Naive thymus-derived CD8-positive, alpha-beta T cell (primary cell): ENCODE data around the gene CDH16. TPM values are rescaled to one million over a fixed set of nuclear protein-coding genes. Genes with fewer than 3 reads are reported as not detected.
A peak's percentile ranks its signal among the peaks of the same experiment; 100 is the strongest.

Experiments used
- ATAC-seq, 2 donors: fragments of 150-1000 bp; cut with Tn5 transposase in 1 of 2; sonication (Bioruptor Pico), chemical (Tn5 transposase) in 1 of 2; 1 replicate in 1 of 2; 2 replicates in 1 of 2; pipeline ENCODE4 v1.10.0; 2021; ENCODE audit warnings: mild to moderate bottlenecking in 2 of 2, moderate library complexity in 2 of 2
- POLR2A ChIA-PET: fragments of 350-600 bp; sonication (Branson Sonifier 250); formaldehyde crosslinking; loops from one replicate; lab custom pipeline; 2021; ENCODE audit warnings: antibody characterized with exemption; lab: Charles Lee
- DNase-seq, 10 donors: peaks; one replicate each; pipeline versions ENCODE4 v3.0.0 to v3.0.0-alpha.2; 2020 to 2022
- H3K27ac Mint-ChIP-seq, 10 donors: one replicate each; pipeline ENCODE4 v1.8.0; 2020 to 2022; ENCODE audit warnings: mild to moderate bottlenecking in 10 of 10, mixed read lengths in 10 of 10, moderate library complexity in 4 of 10, inconsistent platforms in 1 of 10
- H3K27me3 Mint-ChIP-seq, 5 donors: one replicate each; pipeline ENCODE4 v1.8.0; 2021 to 2022; ENCODE audit warnings: mixed read lengths in 5 of 5
- H3K36me3 Mint-ChIP-seq, 3 donors: one replicate each; pipeline ENCODE4 v1.8.0; 2020 to 2022; ENCODE audit warnings: mixed read lengths in 3 of 3, mild to moderate bottlenecking in 2 of 3, inconsistent platforms in 1 of 3
- H3K4me1 Mint-ChIP-seq, 4 donors: one replicate each; pipeline ENCODE4 v1.8.0; 2021 to 2022; ENCODE audit warnings: mixed read lengths in 4 of 4
- H3K4me3 Mint-ChIP-seq, 10 donors: one replicate each; pipeline ENCODE4 v1.8.0; 2020 to 2022; ENCODE audit warnings: mild to moderate bottlenecking in 10 of 10, mixed read lengths in 10 of 10, moderate library complexity in 6 of 10, inconsistent platforms in 1 of 10
- H3K9me3 Mint-ChIP-seq, 9 donors: one replicate each; pipeline ENCODE4 v1.8.0; 2020 to 2022; ENCODE audit warnings: mixed read lengths in 9 of 9, mild to moderate bottlenecking in 3 of 9, inconsistent platforms in 1 of 9, moderate library complexity in 1 of 9
- polyA plus RNA-seq, 3 donors: library from polyadenylated mRNA; unstranded; fragments of 300-500 nt; fragmentation: Illumina TruSeq; gene quantifications; one replicate each; pipeline ENCODE4 v1.2.3, GENCODE V29; 2021
- total RNA-seq, 8 experiments: library from RNA in 2 of 8; stranded (reverse) in 2 of 8; gene quantifications; one replicate each; pipeline ENCODE4 v1.2.3 and lab custom pipeline; 2021 to 2026

The CDH16 gene
- total and polyA plus RNA-seq, 5 experiments from 2014 or later = not detected

DNA sequence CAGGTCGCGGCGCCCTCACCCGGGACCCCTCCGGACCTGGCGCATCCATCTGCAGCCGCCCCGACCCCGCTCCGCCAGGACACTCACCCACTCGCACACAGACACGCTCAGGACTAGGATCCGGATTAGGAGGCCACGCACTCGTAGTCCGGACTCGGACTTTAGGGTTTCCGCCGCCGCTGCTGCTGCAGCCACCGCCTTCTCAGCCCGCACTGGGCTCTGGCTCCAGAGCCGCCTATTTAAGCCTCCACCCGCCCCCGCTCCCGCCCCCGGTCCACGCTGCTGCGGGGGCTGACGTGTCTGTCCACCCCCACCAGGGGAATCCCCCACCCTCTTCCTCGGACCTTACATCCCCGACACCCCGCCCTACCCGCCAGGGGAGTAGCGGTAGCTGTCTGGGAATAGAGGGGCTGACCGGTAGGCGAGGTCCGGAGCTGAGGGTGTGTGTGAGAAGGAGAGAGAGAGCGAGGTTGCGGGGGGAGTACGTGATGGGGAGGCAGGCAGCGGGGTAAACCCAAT, 6.7 kb upstream of the CDH16 start, which contains the start of gene RRAD:
Gene RRAD, minus strand, starts transcription at position 214 of the 519 bp plus-strand sequence. CDS start 356 bp downstream, outside the sequence.
- H3K4me1 Mint-ChIP-seq = peaks cover 2 to 15% (median 6%) of the 10 kb centered on the region in 4 donors
- peak in 1 of 10 donors; percentile 13 for DNase-seq
- H3K4me3 Mint-ChIP-seq = peak within 1 kb of the TSS; percentile 54 to 80 (median 71)
- POLR2A ChIA-PET = no interaction called here
- peak; percentile 15 to 17 for ATAC-seq
- peaks cover 11 to 43% (median 18%) of the 10 kb centered on the region in 5 donors for H3K27me3 Mint-ChIP-seq
- H3K9me3 Mint-ChIP-seq = no peaks in the 10 kb centered on the region
- H3K36me3 Mint-ChIP-seq = peaks cover 0 to 3% (median 0%) of the 10 kb centered on the region in 3 donors
- peak within 1 kb of the TSS in 3 of 10 donors; percentile 41 to 59 (median 47) for H3K27ac Mint-ChIP-seq

DNA sequence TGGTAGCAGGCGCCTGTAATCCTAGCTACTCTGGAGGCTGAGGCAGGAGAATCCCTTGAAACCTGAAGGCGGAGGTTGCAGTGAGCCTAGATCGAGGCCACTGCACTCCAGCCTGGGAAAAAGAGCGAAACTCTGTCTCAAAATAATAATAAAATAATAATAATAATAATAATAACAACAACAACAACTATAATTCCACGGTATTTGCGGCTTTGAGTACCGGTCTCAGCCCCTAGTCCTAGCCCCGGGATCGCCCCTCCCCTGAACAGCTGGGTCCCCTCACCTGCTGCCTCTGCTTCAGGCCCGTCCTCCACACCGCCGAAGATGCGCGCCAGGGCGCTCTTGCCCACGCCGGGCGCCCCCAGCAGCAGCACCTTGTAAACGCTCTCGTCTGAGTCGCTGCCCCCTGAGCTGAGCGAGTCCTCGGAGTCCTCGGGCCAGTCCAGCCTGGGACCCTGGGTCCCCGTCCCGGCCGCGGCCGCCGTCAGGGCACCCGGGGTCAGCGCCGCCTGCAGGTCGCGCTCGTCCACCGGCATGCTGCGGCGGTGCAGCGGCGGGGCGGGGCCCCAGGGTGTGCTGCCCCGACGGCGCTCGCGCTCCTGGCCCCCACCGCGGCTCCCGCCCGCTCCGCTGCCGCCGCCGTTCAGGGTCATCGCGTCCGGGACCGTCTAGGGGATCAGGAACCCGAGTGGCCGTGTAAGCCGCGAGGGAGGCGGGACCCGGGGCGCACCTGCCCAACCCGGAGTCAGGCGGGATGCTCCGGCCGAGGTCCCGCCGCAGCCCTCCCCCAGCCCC, 6.0 kb upstream of the CDH16 start:
- ATAC-seq = peak; percentile 72 to 86
- H3K4me3 Mint-ChIP-seq = peak overlapping the region in 8 of 10 donors; percentile 22 to 71 (median 59)

DNA sequence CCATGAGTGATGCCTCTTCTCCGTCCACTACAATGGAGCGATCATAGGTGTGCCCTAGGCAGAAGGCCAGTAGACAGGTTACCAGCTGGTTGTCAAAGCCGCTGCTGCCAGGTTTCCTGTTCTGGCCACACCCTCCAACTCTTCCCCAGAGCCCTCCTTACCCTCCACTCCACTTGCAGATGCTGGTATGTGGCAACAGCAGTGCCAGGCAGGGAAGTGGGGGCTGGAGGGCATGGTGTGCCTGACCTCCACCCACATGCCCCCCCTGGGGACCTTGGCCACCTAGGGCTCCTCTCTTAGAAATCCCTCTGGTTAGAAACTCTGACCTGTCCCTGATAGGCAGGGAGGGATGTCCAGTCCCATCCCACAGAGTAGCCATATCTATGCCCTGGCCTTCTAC, 5.2 kb upstream of the CDH16 start:
- peaks cover 11 to 47% (median 22%) of the 10 kb centered on the region in 5 donors for H3K27me3 Mint-ChIP-seq
- H3K9me3 Mint-ChIP-seq = no peaks in the 10 kb centered on the region
- peaks cover 2 to 15% (median 6%) of the 10 kb centered on the region in 4 donors for H3K4me1 Mint-ChIP-seq
- H3K4me3 Mint-ChIP-seq = peak overlapping the region in 1 of 10 donors; percentile 38
- DNase-seq = no peak
- H3K27ac Mint-ChIP-seq = no peak overlapping the region
- peaks cover 0 to 3% (median 0%) of the 10 kb centered on the region in 3 donors for H3K36me3 Mint-ChIP-seq
- POLR2A ChIA-PET = interaction anchor here (0.7 kb wide), 1 partner anchor 10 kb away, joined by 3 read pairs; no protein-coding TSS in a partner anchor
- no peak for ATAC-seq

More for the DNA sequence above, 6.0 kb upstream of the CDH16 start:
- H3K27me3 Mint-ChIP-seq = peaks cover 11 to 43% (median 18%) of the 10 kb centered on the region in 5 donors
- H3K4me1 Mint-ChIP-seq = peaks cover 2 to 15% (median 6%) of the 10 kb centered on the region in 4 donors
- H3K9me3 Mint-ChIP-seq = no peaks in the 10 kb centered on the region
- DNase-seq = peak in 7 of 10 donors; percentile 17 to 45 (median 30)
- POLR2A ChIA-PET = interaction anchor here (0.7 kb wide), 1 partner anchor 9 kb away, joined by 3 read pairs; no protein-coding TSS in a partner anchor
- H3K27ac Mint-ChIP-seq = peak overlapping the region in 1 of 10 donors; percentile 59
- H3K36me3 Mint-ChIP-seq = peaks cover 0 to 3% (median 0%) of the 10 kb centered on the region in 3 donors

DNA sequence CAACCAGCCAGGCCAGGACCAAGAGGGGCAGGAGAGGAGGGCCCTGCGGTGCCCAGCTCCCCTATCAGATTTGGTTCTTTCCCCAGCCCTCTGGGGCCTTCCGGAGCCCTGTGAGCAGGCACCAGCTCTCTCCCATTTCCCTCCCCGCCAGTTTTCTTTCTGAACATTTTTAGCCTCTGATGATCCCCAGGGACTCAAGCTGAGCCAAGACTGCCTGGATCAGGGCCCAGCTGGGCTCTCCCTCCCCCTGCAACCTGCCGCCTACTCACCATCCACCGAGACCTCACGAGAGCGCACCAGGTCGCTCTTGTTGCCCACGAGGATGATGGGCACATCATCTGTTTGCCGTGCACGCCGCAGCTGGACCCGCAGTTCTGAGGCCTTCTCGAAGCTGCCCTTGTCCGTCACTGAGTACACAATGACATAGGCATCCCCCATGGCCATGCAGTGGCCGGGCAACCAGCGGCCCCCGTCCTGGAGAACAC, 4.6 kb upstream of the CDH16 start:
- ATAC-seq = no peak
- Mint-ChIP-seq H3K36me3 (peaks cover 0 to 3% (median 0%) of the 10 kb centered on the region in 3 donors), H3K27ac (no peak overlapping the region), H3K27me3 (peaks cover 11 to 47% (median 22%) of the 10 kb centered on the region in 5 donors), H3K4me3 (no peak overlapping the region), H3K9me3 (no peaks in the 10 kb centered on the region), H3K4me1 (peaks cover 2 to 15% (median 5%) of the 10 kb centered on the region in 4 donors)
- no peak for DNase-seq
- POLR2A ChIA-PET = no interaction called here

DNA sequence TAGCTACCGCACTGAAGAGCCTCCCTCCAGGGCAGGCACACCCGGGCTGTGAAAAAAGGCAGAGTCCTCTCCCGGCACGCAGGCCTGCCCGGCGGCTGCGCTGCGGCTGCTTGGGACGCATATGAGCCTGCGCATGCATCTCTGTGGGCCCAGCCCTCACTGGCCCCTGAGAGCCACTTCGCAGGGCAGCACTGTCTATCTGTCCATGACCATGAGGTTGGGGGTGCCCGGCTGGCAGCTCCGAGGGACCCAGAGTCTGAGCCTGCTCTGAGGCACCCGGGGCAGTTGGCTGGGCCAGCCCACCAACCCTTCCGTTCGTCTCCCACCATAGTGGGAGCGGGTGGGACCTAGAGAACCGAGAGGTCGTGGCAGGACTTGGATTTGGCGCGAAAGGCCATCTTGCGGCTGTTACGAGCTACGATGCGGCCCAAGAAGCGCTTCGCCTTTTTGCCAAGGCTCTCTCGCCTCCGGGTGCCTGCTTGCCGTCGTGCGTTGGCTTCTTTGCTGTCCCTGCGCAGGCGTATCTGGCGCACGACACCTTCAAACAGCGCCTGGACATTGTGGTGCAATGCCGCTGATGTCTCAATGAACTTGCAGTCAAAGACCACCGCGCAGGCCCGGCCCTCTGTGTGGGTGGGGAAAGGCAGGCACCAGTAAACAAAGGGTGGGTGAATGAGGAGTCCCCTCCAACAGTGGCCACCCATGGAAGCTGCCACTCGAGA, 3.2 kb upstream of the CDH16 start:
- Mint-ChIP-seq H3K27ac (no peak overlapping the region), H3K9me3 (no peaks in the 10 kb centered on the region), H3K4me1 (peaks cover 2 to 15% (median 5%) of the 10 kb centered on the region in 4 donors), H3K27me3 (peaks cover 13 to 47% (median 22%) of the 10 kb centered on the region in 5 donors), H3K36me3 (peaks cover 0 to 3% (median 0%) of the 10 kb centered on the region in 3 donors), H3K4me3 (no peak overlapping the region)
- ATAC-seq (no peak), DNase-seq (no peak)
- POLR2A ChIA-PET = interaction anchor here (0.6 kb wide), 1 partner anchor 175 kb away, joined by 6 read pairs; no protein-coding TSS in a partner anchor

DNA sequence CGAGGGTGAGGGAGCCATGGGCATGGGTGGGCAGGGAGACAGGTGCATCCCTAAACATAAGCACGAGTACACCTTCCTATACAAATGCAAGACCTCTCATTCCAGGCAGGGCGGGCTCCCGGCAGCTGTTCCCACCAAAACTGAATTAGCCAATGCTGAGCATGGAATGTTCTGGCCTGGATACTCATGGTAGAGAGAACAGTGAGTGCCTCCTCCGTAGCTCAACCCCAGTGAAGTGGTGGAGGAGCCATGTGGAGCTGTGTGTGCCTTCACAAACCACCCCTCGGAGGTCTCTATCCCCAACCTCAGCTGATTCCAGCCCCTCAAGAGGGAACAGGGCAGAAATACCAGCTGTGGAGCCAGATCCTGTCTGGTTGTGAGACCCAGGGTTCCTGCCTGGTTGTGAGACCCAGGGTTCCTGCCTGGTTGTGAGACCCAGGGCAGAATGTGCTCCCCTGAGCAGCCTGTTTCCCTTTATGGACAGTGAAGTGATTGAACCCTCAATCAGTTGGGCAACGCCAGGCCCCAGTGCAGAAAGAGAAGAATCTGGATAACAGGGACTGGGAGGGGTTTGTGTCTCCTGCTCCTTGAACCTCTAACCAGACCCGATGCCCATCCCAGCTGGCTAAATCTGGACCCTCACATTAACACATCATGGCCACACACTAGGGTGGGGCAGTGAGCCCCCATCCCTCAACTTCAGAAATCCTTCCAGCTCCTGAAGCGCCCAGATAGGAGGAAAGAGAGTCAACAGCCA, 2.4 kb upstream of the CDH16 start:
- H3K36me3 Mint-ChIP-seq = peaks cover 0 to 3% (median 0%) of the 10 kb centered on the region in 3 donors
- ATAC-seq = no peak
- H3K9me3 Mint-ChIP-seq = no peaks in the 10 kb centered on the region
- H3K27ac Mint-ChIP-seq = no peak overlapping the region
- POLR2A ChIA-PET = interaction anchor here (0.6 kb wide), 1 partner anchor 176 kb away, joined by 6 read pairs; no protein-coding TSS in a partner anchor
- H3K4me1 Mint-ChIP-seq = peaks cover 2 to 15% (median 5%) of the 10 kb centered on the region in 4 donors
- no peak overlapping the region for H3K4me3 Mint-ChIP-seq
- DNase-seq = no peak
- H3K27me3 Mint-ChIP-seq = peaks cover 13 to 45% (median 22%) of the 10 kb centered on the region in 5 donors

DNA sequence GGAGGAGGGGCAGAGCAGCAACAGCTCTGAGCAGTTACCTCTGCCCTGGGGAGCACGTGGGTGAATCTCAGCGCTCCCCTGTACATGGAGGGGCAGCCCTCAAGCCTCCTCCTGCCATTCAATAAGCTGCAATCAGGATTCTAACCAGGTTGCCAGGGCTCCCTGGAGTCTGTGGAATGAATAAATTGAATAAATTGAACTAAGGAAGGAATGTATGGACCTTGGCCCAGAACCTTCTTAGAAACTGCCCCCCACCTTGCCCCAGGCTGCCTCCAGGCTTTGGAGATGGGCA, 1.6 kb upstream of the CDH16 start:
- H3K36me3 Mint-ChIP-seq = peaks cover 0 to 3% (median 0%) of the 10 kb centered on the region in 3 donors
- H3K27me3 Mint-ChIP-seq = peaks cover 13 to 36% (median 19%) of the 10 kb centered on the region in 5 donors
- POLR2A ChIA-PET = no interaction called here
- H3K27ac Mint-ChIP-seq = no peak overlapping the region
- no peak overlapping the region for H3K4me3 Mint-ChIP-seq
- ATAC-seq (no peak), DNase-seq (no peak)
- H3K9me3 Mint-ChIP-seq = no peaks in the 10 kb centered on the region
- peaks cover under 1 to 7% (median 1%) of the 10 kb centered on the region in 4 donors for H3K4me1 Mint-ChIP-seq

DNA sequence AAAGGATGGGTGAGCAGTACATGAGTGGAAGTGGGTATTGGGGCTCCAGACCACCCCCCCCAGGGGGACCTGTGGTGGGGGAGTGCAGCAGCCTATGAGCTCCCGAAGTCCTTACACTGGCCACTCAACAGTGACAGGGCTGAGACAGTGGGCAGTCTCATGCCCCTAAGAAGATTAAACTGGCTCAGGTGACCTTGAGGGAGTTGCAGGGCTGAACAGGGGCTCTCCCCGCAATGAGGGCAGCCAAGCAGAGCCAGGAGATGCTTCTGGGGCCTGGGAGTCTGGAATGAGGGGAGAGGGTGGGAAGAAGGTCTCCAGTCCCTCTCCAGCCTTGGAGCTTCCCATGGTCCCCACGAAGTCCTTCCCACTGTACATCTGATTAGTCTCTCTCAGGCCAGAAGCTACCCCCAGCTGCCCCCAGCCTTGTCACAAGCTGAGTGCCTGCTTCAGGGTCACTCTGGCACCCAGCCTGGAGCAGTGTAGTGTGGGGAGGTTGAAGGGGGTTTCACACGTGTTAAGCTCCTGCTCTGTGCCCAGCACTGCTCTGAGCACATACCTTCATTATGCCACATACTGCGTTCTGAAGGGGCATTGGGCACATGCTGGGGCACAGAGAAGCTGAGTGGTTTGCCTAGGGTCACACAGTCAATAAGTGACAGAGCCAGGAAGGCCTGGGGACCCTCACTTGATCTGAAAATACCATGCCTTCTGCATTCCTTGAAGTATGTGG, 1.0 kb upstream of the CDH16 start:
- POLR2A ChIA-PET = interaction anchor here (0.9 kb wide), 1 partner anchor 11 kb away, joined by 4 read pairs; no protein-coding TSS in a partner anchor
- Mint-ChIP-seq H3K27ac (no peak overlapping the region), H3K9me3 (no peaks in the 10 kb centered on the region), H3K27me3 (peaks cover 13 to 36% (median 18%) of the 10 kb centered on the region in 5 donors), H3K4me1 (peaks cover 0 to 7% (median under 1%) of the 10 kb centered on the region in 4 donors), H3K4me3 (no peak overlapping the region), H3K36me3 (peaks cover 0 to 3% (median 0%) of the 10 kb centered on the region in 3 donors)
- DNase-seq (no peak), ATAC-seq (no peak)

DNA sequence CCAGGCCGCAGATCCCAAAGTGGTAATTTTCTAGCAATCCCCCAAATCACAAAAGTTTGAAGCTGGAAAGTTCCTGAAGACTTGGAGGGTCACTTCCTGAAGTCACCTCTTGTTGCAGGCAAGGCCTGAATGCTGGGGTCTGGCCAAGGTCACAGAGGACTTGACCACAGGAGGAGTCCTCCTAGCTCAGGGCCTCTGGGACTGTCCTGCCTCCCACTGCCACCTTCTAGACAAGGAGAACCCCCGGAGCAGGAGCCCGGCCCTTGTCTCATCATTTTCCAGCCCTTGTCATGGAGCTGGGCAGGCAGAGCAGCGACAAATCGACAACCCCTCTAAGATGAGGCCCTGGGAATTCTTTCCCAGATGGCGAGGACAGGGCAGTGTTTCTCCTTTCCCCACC, 330 bp downstream of the CDH16 start:
- no peaks in the 10 kb centered on the region for H3K9me3 Mint-ChIP-seq
- no peaks in the 10 kb centered on the region for H3K36me3 Mint-ChIP-seq
- POLR2A ChIA-PET = no interaction called here
- H3K4me1 Mint-ChIP-seq = no peaks in the 10 kb centered on the region
- no peak for DNase-seq
- peak overlapping the region in 1 of 10 donors; percentile 14 for H3K4me3 Mint-ChIP-seq
- peak overlapping the region in 1 of 10 donors; percentile 59 for H3K27ac Mint-ChIP-seq
- ATAC-seq = no peak
- peaks cover 6 to 23% (median 11%) of the 10 kb centered on the region in 5 donors for H3K27me3 Mint-ChIP-seq

DNA sequence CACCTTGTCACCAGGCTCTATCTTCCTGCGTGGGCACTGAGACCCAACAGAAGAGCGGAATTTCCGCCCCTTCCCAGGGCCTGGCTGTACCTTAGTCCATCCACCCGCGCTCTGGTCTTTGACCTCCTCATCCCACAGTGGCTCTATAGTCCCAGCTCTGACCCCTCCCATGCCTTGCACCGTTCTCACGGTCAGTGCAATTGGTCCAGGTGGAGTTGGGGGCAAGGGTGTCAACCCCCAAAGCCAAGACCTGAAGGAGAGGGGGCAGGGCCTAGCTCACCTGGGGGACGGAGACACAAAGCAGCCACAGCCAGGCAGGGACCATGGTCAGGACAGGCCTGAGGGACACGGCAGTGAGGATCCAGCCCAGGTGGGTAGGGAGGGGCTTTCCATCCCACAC, 944 bp downstream of the CDH16 start:
- Mint-ChIP-seq H3K27me3 (peaks cover 4 to 17% (median 7%) of the 10 kb centered on the region in 5 donors), H3K27ac (no peak overlapping the region), H3K36me3 (no peaks in the 10 kb centered on the region), H3K4me1 (no peaks in the 10 kb centered on the region), H3K4me3 (no peak overlapping the region), H3K9me3 (no peaks in the 10 kb centered on the region)
- DNase-seq = no peak
- POLR2A ChIA-PET = no interaction called here
- ATAC-seq = no peak

DNA sequence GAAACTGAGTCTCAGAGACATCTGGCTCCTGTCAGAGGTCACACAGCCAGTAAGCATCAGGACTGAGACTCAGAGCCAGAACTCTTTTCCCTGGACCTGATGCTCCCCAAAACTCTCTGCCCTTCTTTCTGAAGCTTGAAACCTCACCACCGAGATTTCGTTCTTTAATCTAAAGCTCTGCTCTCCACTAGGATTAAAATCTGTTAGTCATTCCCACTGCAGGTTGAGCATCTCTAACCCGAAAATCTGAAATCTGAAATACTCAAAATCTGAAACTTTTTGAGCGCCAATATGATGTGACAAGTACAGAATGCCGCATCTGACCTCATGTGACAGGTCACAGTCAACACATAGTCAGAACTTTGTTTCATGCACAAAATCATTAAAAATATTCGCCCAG, 2.2 kb downstream of the CDH16 start:
- no peak for ATAC-seq
- Mint-ChIP-seq H3K27me3 (peaks cover 4 to 17% (median 7%) of the 10 kb centered on the region in 5 donors), H3K4me1 (no peaks in the 10 kb centered on the region), H3K4me3 (no peak overlapping the region), H3K36me3 (no peaks in the 10 kb centered on the region), H3K9me3 (no peaks in the 10 kb centered on the region), H3K27ac (no peak overlapping the region)
- no peak for DNase-seq
- POLR2A ChIA-PET = no interaction called here
